SU-DHL-6 (cell line): ENCODE results near the gene COPG1.

Experiments
- H2AFZ ChIP-seq: fragments of 200-600 bp; sonication (generic); 2 replicates; pipeline ENCODE4 v1.6.1; 2014; ENCODE audit warnings: low read depth, mild to moderate bottlenecking, moderate library complexity, mixed read lengths, antibody characterized with exemption, low read length; ENCODE audit not compliant: severe bottlenecking
- H3F3A ChIP-seq: fragments of 200-600 bp; shearing (Covaris generic); 2 replicates; pipeline ENCODE4 v1.6.0; 2016; ENCODE audit warnings: antibody characterized with exemption, mild to moderate bottlenecking; ENCODE audit not compliant: insufficient read depth
- H3K27ac ChIP-seq: fragments of 200-600 bp; sonication (generic); 2 replicates; pipeline ENCODE4 v1.5.1; 2016; ENCODE audit warnings: low read depth, mild to moderate bottlenecking, low read length, moderate library complexity, mixed read lengths
- H3K27me3 ChIP-seq: fragments of 200-600 bp; sonication (generic), shearing (Covaris generic); 2 replicates; pipeline ENCODE4 v1.6.0; 2014; ENCODE audit warnings: mild to moderate bottlenecking, low read length
- H3K36me3 ChIP-seq: fragments of 200-600 bp; sonication (generic); 2 replicates; pipeline ENCODE4 v1.6.1; 2014; ENCODE audit warnings: mild to moderate bottlenecking, low read length, mixed read lengths
- H3K4me2 ChIP-seq: fragments of 300-600, 200-600 bp; shearing (Covaris generic), sonication (generic); 2 replicates; pipeline ENCODE4 v1.6.0; 2014; ENCODE audit warnings: low read length, low read depth, mild to moderate bottlenecking; ENCODE audit not compliant: poor library complexity, severe bottlenecking
- H3K4me3 ChIP-seq: fragments of 200-600 bp; sonication (generic); 2 replicates; pipeline ENCODE4 v1.5.1; 2014; ENCODE audit warnings: antibody characterized with exemption, low read length, mild to moderate bottlenecking, mixed read lengths; ENCODE audit not compliant: insufficient read depth, poor library complexity, severe bottlenecking
- H3K79me2 ChIP-seq: fragments of 200-600 bp; sonication (generic); 2 replicates; pipeline ENCODE4 v1.6.1; 2014; ENCODE audit warnings: mild to moderate bottlenecking, low read length, moderate library complexity; ENCODE audit not compliant: insufficient read depth
- H3K9ac ChIP-seq: fragments of 200-600 bp; sonication (generic); 2 replicates; pipeline ENCODE4 v1.7.0; 2014; ENCODE audit warnings: mild to moderate bottlenecking, low read length
- H3K9me2 ChIP-seq: fragments of 200-600 bp; sonication (generic); replicated peaks from 2 replicates; pipeline ENCODE4 v1.6.1; 2014; ENCODE audit warnings: low read length; ENCODE audit not compliant: insufficient read depth
- H3K9me3 ChIP-seq: fragments of 200-600 bp; sonication (generic); 2 replicates; pipeline ENCODE4 v1.6.1; 2014; ENCODE audit warnings: low read length, mixed read lengths; ENCODE audit not compliant: insufficient read depth
- H4K20me1 ChIP-seq: fragments of 200-600 bp; sonication (generic); 2 replicates; pipeline ENCODE4 v1.6.1; 2014; ENCODE audit warnings: low read depth, mild to moderate bottlenecking, antibody characterized with exemption, low read length, moderate library complexity, mixed read lengths
- CTCF ChIP-seq: fragments of 200-600 bp; sonication (generic); IDR thresholded peaks from one replicate; pipeline ENCODE4 v1.5.1; 2017; ENCODE audit warnings: antibody characterized with exemption, mild to moderate bottlenecking, low read length, moderate library complexity; ENCODE audit not compliant: insufficient read depth, poor library complexity, severe bottlenecking
- EZH2phosphoT487 ChIP-seq: fragments of 200-600 bp; sonication (generic), shearing (Covaris generic); conservative IDR thresholded peaks from 2 replicates; pipeline ENCODE4 v1.6.1; 2018; ENCODE audit warnings: mild to moderate bottlenecking, antibody characterized with exemption, low read length, moderate library complexity, mixed read lengths

COPG1 gene

GRCh38 chr3:129256270-129256669, 6.9 kb downstream of the COPG1 start:
- TF ChIP-seq EZH2phosphoT487 (no peak), CTCF (no peak)
- Histone ChIP-seq H3K36me3 (no peaks in the 10 kb centered on the region), H3K27me3 (no peaks in the 10 kb centered on the region), H3K9ac (no peak overlapping the region), H3K4me2 (no peak overlapping the region), H4K20me1 (no peaks in the 10 kb centered on the region), H3K9me2 (no peaks in the 10 kb centered on the region), H3K9me3 (no peaks in the 10 kb centered on the region), H3K79me2 (no peaks in the 10 kb centered on the region), H3K27ac (no peak overlapping the region), H3K4me3 (no peak overlapping the region), H3F3A (no peaks in the 10 kb centered on the region), H2AFZ (no peak overlapping the region)

- no peak overlapping the region for H3K27ac ChIP-seq
- H3K9ac ChIP-seq = no peak overlapping the region
- H3K79me2 ChIP-seq = no peaks in the 10 kb centered on the region
- no peaks in the 10 kb centered on the region for H3K9me3 ChIP-seq
- H3K4me3 ChIP-seq = no peak overlapping the region
- no peaks in the 10 kb centered on the region for H3F3A ChIP-seq
- no peaks in the 10 kb centered on the region for H4K20me1 ChIP-seq
- TF ChIP-seq EZH2phosphoT487 (no peak), CTCF (no peak)
- H2AFZ ChIP-seq = no peak overlapping the region
- H3K27me3 ChIP-seq = no peaks in the 10 kb centered on the region
- H3K4me2 ChIP-seq = no peak overlapping the region
- H3K9me2 ChIP-seq = no peaks in the 10 kb centered on the region
- H3K36me3 ChIP-seq = no peaks in the 10 kb centered on the region; the same call in 1 of the 2 replicates
Observed at GRCh38 chr3:129257609-129258008, 8.2 kb downstream of the COPG1 start.

GRCh38 chr3:129259612-129260477, 10.4 kb downstream of the COPG1 start:
- Histone ChIP-seq H3K9me2 (no peaks in the 10 kb centered on the region), H3K4me2 (no peak overlapping the region), H3K9ac (no peak overlapping the region), H3K9me3 (no peaks in the 10 kb centered on the region), H3K79me2 (no peaks in the 10 kb centered on the region), H2AFZ (no peak overlapping the region), H4K20me1 (no peaks in the 10 kb centered on the region), H3K27me3 (no peaks in the 10 kb centered on the region), H3K4me3 (no peak overlapping the region), H3F3A (no peaks in the 10 kb centered on the region), H3K36me3 (no peaks in the 10 kb centered on the region; the same call in 1 of the 2 replicates), H3K27ac (no peak overlapping the region)
- TF ChIP-seq EZH2phosphoT487 = no peak
- TF ChIP-seq CTCF = no peak
